K562 (cell line): ENCODE results near the gene CDKN2B. TPM values are rescaled to one million over a fixed set of nuclear protein-coding genes. Genes with fewer than 3 reads are reported as not detected.

ENCODE experiments used
- ATAC-seq: fragments of 200-7000 bp; cut with Tn5 transposase; 3 replicates; pipeline ENCODE4 v1.9.1; 2020; ENCODE audit warnings: moderate library complexity
- BruUV-seq: library from RNA; stranded (reverse); fragments of 400-500 nt; replicated peaks from 2 replicates; lab custom pipeline; 2021; lab: Mats Ljungman, UMichigan
- CTCF ChIA-PET: fragments of 300-600 bp; formaldehyde crosslinking; extraction: SDS; loops from one replicate; lab custom pipeline; 2021; ENCODE audit warnings: low intra/inter-chr PET ratio; lab: Yijun Ruan, JAX
- POLR2A ChIA-PET: fragments of 300-600, 350-650 bp; sonication (Branson Sonifier 250); formaldehyde crosslinking; extraction: SDS; loops from one replicate; lab custom pipeline; 2021; ENCODE audit warnings: antibody characterized with exemption, inconsistent platforms; lab: Yijun Ruan, JAX
- DNase-seq, 4 experiments: peaks; one replicate each; pipeline versions ENCODE4 v3.0.0 to v3.0.0-alpha.2; 2011 to 2018; ENCODE audit warnings: low spot score in 3 of 4, mixed read lengths in 3 of 4; ENCODE audit errors: extremely low read depth in 1 of 4
- FAIRE-seq: peaks from 2 replicates; lab custom pipeline; 2011; peaks lifted over from hg19 to GRCh38; lab: Jason Lieb, UNC
- H2AFZ ChIP-seq: 2 replicates; pipeline ENCODE4 v1.6.0; 2011; ENCODE audit warnings: low read depth, low read length, control low read depth, inconsistent platforms
- H3K27ac ChIP-seq: fragments of 200-600 bp; 3 replicates; pipeline ENCODE4 v1.8.0; 2011; ENCODE audit warnings: low read depth, mild to moderate bottlenecking, control low read depth, inconsistent platforms, low read length, moderate library complexity, mixed read lengths; ENCODE audit errors: extremely low read depth
- H3K27me3 ChIP-seq, 2 experiments: fragments of 300-600 bp in 1 of 2; 2 replicates in 1 of 2; 3 replicates in 1 of 2; pipeline versions ENCODE4 v1.6.0 to v1.8.0; 2011; ENCODE audit warnings: inconsistent platforms in 2 of 2, low read length in 2 of 2, mild to moderate bottlenecking in 1 of 2, mixed read lengths in 1 of 2, moderate library complexity in 1 of 2; ENCODE audit not compliant: control insufficient read depth in 2 of 2, insufficient read depth in 2 of 2
- H3K36me3 ChIP-seq: fragments of 300-600 bp; 3 replicates; pipeline ENCODE4 v1.8.0; 2011; ENCODE audit warnings: mild to moderate bottlenecking, low read length, inconsistent platforms; ENCODE audit not compliant: control insufficient read depth, insufficient read depth
- H3K4me1 ChIP-seq, 2 experiments: fragments of 200-600 bp in 1 of 2; replicated peaks in 1 of 2; 2 replicates in 1 of 2; 3 replicates in 1 of 2; pipeline versions ENCODE4 v1.5.1 to v1.8.0; 2011; ENCODE audit warnings: inconsistent platforms in 2 of 2, low read length in 2 of 2, mild to moderate bottlenecking in 1 of 2, mixed read lengths in 1 of 2, moderate library complexity in 1 of 2; ENCODE audit not compliant: control insufficient read depth in 2 of 2, insufficient read depth in 2 of 2
- H3K4me2 ChIP-seq: 2 replicates; pipeline ENCODE4 v1.6.1; 2011; ENCODE audit warnings: low read length, control low read depth, inconsistent platforms, mixed read lengths; ENCODE audit not compliant: insufficient read depth
- H3K4me3 ChIP-seq: fragments of 200-600 bp; sonication (generic), shearing (Covaris generic); 2 replicates; pipeline ENCODE4 v1.5.1; 2016; ENCODE audit warnings: control low read depth, inconsistent platforms
- H3K79me2 ChIP-seq: fragments of 200-600 bp; 3 replicates; pipeline ENCODE4 v1.8.0; 2011; ENCODE audit warnings: low read length, inconsistent platforms; ENCODE audit not compliant: control insufficient read depth, insufficient read depth
- H3K9ac ChIP-seq, 2 experiments: 2 replicates each; pipeline versions ENCODE4 v1.6.0 to v1.6.1; 2011; ENCODE audit warnings: low read depth in 2 of 2, low read length in 2 of 2, control low read depth in 1 of 2, inconsistent platforms in 1 of 2, mild to moderate bottlenecking in 1 of 2, mixed read lengths in 1 of 2; ENCODE audit not compliant: insufficient read depth in 1 of 2
- H3K9me1 ChIP-seq: one replicate; pipeline ENCODE4 v1.6.0; 2011; ENCODE audit warnings: inconsistent platforms, mild to moderate bottlenecking, low read length, moderate library complexity; ENCODE audit not compliant: control insufficient read depth, insufficient read depth
- H3K9me3 ChIP-seq: replicated peaks from 2 replicates; pipeline ENCODE4 v1.5.1; 2011; ENCODE audit warnings: low read depth, low read length, inconsistent platforms; ENCODE audit not compliant: control insufficient read depth, insufficient read depth
- H4K20me1 ChIP-seq: replicated peaks from 2 replicates; pipeline ENCODE4 v1.6.1; 2011; ENCODE audit warnings: low read length, inconsistent platforms, mixed read lengths; ENCODE audit not compliant: control insufficient read depth, insufficient read depth
- BRD9 ChIP-seq: fragments of 450-650 bp; IDR thresholded peaks from 2 replicates; pipeline ENCODE4 v1.6.1; 2018; ENCODE audit warnings: low read depth; ENCODE audit not compliant: partially characterized antibody
- CREB1 ChIP-seq, 2 experiments: sonication (generic) in 1 of 2; formaldehyde crosslinking in 1 of 2; IDR thresholded peaks; 2 replicates each; pipeline versions ENCODE4 v1.6.1 to v1.8.0; 2012 to 2022; ENCODE audit warnings: inconsistent platforms in 1 of 2, mild to moderate bottlenecking in 1 of 2, missing genetic modification reagents in 1 of 2, moderate library complexity in 1 of 2
- EP400 ChIP-seq: fragments of 450-650 bp; IDR thresholded peaks from 2 replicates; pipeline ENCODE4 v1.6.1; 2017; ENCODE audit warnings: antibody characterized with exemption, mild to moderate bottlenecking, moderate library complexity
- GTF2B ChIP-seq: IDR thresholded peaks from 2 replicates; pipeline ENCODE4 v1.6.1; 2011; ENCODE audit not compliant: insufficient read length; ENCODE audit errors: extremely low read depth
- SMAD1 ChIP-seq: fragments of 150-350 bp; IDR thresholded peaks from 2 replicates; pipeline ENCODE4 v1.6.1; 2014; ENCODE audit warnings: low read length, low read depth; ENCODE audit not compliant: partially characterized antibody
- SMARCC2 ChIP-seq: fragments of 450-650 bp; IDR thresholded peaks from 2 replicates; pipeline ENCODE4 v1.6.1; 2017; ENCODE audit warnings: antibody characterized with exemption, moderate library complexity, mild to moderate bottlenecking, low read depth
- THRAP3 ChIP-seq: fragments of 450-650 bp; IDR thresholded peaks from 2 replicates; pipeline ENCODE4 v1.6.1; 2016; ENCODE audit warnings: mild to moderate bottlenecking, inconsistent platforms, borderline replicate concordance
- XRCC4 ChIP-seq: IDR thresholded peaks from one replicate; pipeline ENCODE4 v1.6.1; 2011; ENCODE audit not compliant: insufficient read depth, insufficient read length; ENCODE audit errors: extremely low read depth
- ZNF41 ChIP-seq: fragments of 250-450 bp; sonication (Bioruptor Pico); conservative IDR thresholded peaks from 2 replicates; pipeline ENCODE4 v1.4.0; 2020; ENCODE audit warnings: mild to moderate bottlenecking
- WGBS: fragments of 100-300 bp; shearing (Covaris generic); methylation state at CpG from one replicate; pipeline ENCODE4 v1.1.6; 2016; ENCODE audit warnings: low coverage, mixed read lengths; ENCODE audit not compliant: insufficient coverage; ENCODE audit errors: missing lambda C conversion rate; 5-methylcytosine and 5-hydroxymethylcytosine counted together
- in situ Hi-C: fragments of 300-500 bp; cut with MboI; formaldehyde crosslinking; loops from 4 replicates; pipeline ENCODE4 v1.15.0; 2018; ENCODE audit warnings: inconsistent platforms, mixed read lengths
- intact Hi-C: fragments of 100-400 bp; cut with micrococcal nuclease; formaldehyde crosslinking; loops from 2 replicates; pipeline ENCODE4 v1.14.2; 2022
- polyA plus RNA-seq, 8 experiments: library from polyadenylated mRNA; depleted of rRNA in 4 of 8; stranded (reverse) in 5 of 8; unstranded in 3 of 8; fragments of >200 nt; fragmentation: Nextera tagmentation in 2 of 8; fragmentation: Illumina TruSeq in 1 of 8; extraction: Ambion mirVana in 2 of 8; extraction: Trizol in 1 of 8; gene quantifications; 2 replicates each; pipeline versions ENCODE4 v1.2.1 to v1.2.3, GENCODE V29; 2011 to 2014; ENCODE audit warnings: inconsistent platforms in 1 of 8, missing spikeins in 1 of 8
- total RNA-seq, 7 experiments: library from RNA; depleted of rRNA in 6 of 7; stranded (reverse); fragments of >200 nt in 6 of 7; fragmentation: Illumina TruSeq in 2 of 7; extraction: Trizol in 2 of 7; gene quantifications; 2 replicates each; pipeline versions ENCODE4 v1.2.1 to v1.2.3, GENCODE V29; 2011 to 2021; ENCODE audit warnings: low replicate concordance in 1 of 7

The CDKN2B gene
- total and polyA plus RNA-seq, 9 of the 15 experiments (the other 6 are each of a cell fraction or from before 2014, with no cell fraction given): not detected

GRCh38 chr9:22010866-22011625, 1.9 kb upstream of the CDKN2B start:
- H3K4me1 ChIP-seq: no peaks in the 10 kb centered on the region
- no peak for DNase-seq
- TF ChIP-seq SMAD1 (no peak), THRAP3 (no peak), GTF2B (no peak), BRD9 (no peak), XRCC4 (no peak), ZNF41 (CRISPR knock-in tag) (no peak), CREB1 (IDR thresholded peaks at IDR 0.05) (no peak), CREB1 (CRISPR knock-in tag; IDR thresholded peaks at IDR 0.05) (no peak), SMARCC2 (no peak), EP400 (no peak)
- TF ChIP-seq, all 486 proteins: peak for 0
- ChIA-PET CTCF (no interaction called here), POLR2A (no interaction called here)
- Histone ChIP-seq H3K9ac (no peak overlapping the region), H4K20me1 (no peaks in the 10 kb centered on the region), H3K9me3 (no peaks in the 10 kb centered on the region), H3K4me2 (no peak overlapping the region), H3K27me3 (no peaks in the 10 kb centered on the region), H3K79me2 (no peaks in the 10 kb centered on the region), H2AFZ (no peak overlapping the region), H3K9me1 (no peaks in the 10 kb centered on the region), H3K27ac (no peak overlapping the region), H3K4me3 (no peak overlapping the region), H3K36me3 (no peaks in the 10 kb centered on the region)
- no TSS peak for BruUV-seq
- ATAC-seq (no peak), FAIRE-seq (no peak)
- intact Hi-C loops (no loop called here), in situ Hi-C loops (no loop called here)
- WGBS: no CpG with 5 or more reads among the region's 13 CpGs
